ENCODE measurements around the gene SFMBT2.

Gene SFMBT2

GRCh38 chr10:7189909-7190308, 220.9 kb downstream of the SFMBT2 start:
- Histone ChIP-seq H3F3A (ENCODE audit: control insufficient read depth, insufficient read depth) (no peaks in the 10 kb centered on the region), H3K9me3 (ENCODE audit: control insufficient read depth, insufficient read depth, low read length) (no peaks in the 10 kb centered on the region), H3K36me3 (ENCODE audit: control insufficient read depth, low read length) (no peaks in the 10 kb centered on the region; the same call in 1 of the 2 replicates), H3K79me2 (ENCODE audit: control insufficient read depth, low read length) (no peaks in the 10 kb centered on the region), H3K4me2 (ENCODE audit: low read length) (no peak overlapping the region), H3K4me1 (ENCODE audit: control insufficient read depth, low read length) (peaks cover 11% of the 10 kb centered on the region), H3K27me3 (ENCODE audit: control insufficient read depth, low read length) (no peaks in the 10 kb centered on the region), H3K27ac (ENCODE audit: low read depth, low read length) (no peak overlapping the region), H3K4me3 (ENCODE audit: low read length) (no peak overlapping the region), H4K20me1 (ENCODE audit: control insufficient read depth, insufficient read depth, low read depth, low read length) (no peaks in the 10 kb centered on the region), H3K9me2 (replicated peaks; ENCODE audit: control insufficient read depth, low read length) (no peaks in the 10 kb centered on the region)
- TF ChIP-seq EZH2phosphoT487 (IDR thresholded peaks at IDR 0.05; ENCODE audit: borderline replicate concordance, low read length) (no peak), CTCF (IDR thresholded peaks at IDR 0.05; ENCODE audit: low read depth, low read length, poor library complexity, severe bottlenecking) (no peak)

- no peaks in the 10 kb centered on the region for H3F3A ChIP-seq (ENCODE audit: control insufficient read depth, insufficient read depth)
- H3K27me3 ChIP-seq (ENCODE audit: control insufficient read depth, low read length) = no peaks in the 10 kb centered on the region
Observed at GRCh38 chr10:7188456-7189050, 222.3 kb downstream of the SFMBT2 start.

GRCh38 chr10:7186387-7187018, 224.3 kb downstream of the SFMBT2 start:
- Histone ChIP-seq H3F3A (ENCODE audit: control insufficient read depth, insufficient read depth) (no peaks in the 10 kb centered on the region), H3K9me2 (replicated peaks; ENCODE audit: control insufficient read depth, low read length) (no peaks in the 10 kb centered on the region), H3K36me3 (ENCODE audit: control insufficient read depth, low read length) (no peaks in the 10 kb centered on the region; the same call in 1 of the 2 replicates), H4K20me1 (ENCODE audit: control insufficient read depth, insufficient read depth, low read depth, low read length) (no peaks in the 10 kb centered on the region), H3K4me1 (ENCODE audit: control insufficient read depth, low read length) (peaks cover 4% of the 10 kb centered on the region), H3K9me3 (ENCODE audit: control insufficient read depth, insufficient read depth, low read length) (no peaks in the 10 kb centered on the region), H3K79me2 (ENCODE audit: control insufficient read depth, low read length) (no peaks in the 10 kb centered on the region), H3K27me3 (ENCODE audit: control insufficient read depth, low read length) (no peaks in the 10 kb centered on the region), H3K4me2 (ENCODE audit: low read length) (no peak overlapping the region), H3K27ac (ENCODE audit: low read depth, low read length) (no peak overlapping the region), H3K4me3 (ENCODE audit: low read length) (no peak overlapping the region)
- TF ChIP-seq EZH2phosphoT487 (IDR thresholded peaks at IDR 0.05; ENCODE audit: borderline replicate concordance, low read length) = no peak
- TF ChIP-seq CTCF (IDR thresholded peaks at IDR 0.05; ENCODE audit: low read depth, low read length, poor library complexity, severe bottlenecking) = no peak

More at GRCh38 chr10:7188456-7189050, 222.3 kb downstream of the SFMBT2 start:
- peaks cover 11% of the 10 kb centered on the region for H3K4me1 ChIP-seq (ENCODE audit: control insufficient read depth, low read length)
- no peaks in the 10 kb centered on the region for H3K79me2 ChIP-seq (ENCODE audit: control insufficient read depth, low read length)
- no peaks in the 10 kb centered on the region; the same call in 1 of the 2 replicates for H3K36me3 ChIP-seq (ENCODE audit: control insufficient read depth, low read length)
- no peaks in the 10 kb centered on the region for H4K20me1 ChIP-seq (ENCODE audit: control insufficient read depth, insufficient read depth, low read depth, low read length)
- H3K9me2 ChIP-seq (replicated peaks; ENCODE audit: control insufficient read depth, low read length) = no peaks in the 10 kb centered on the region
- no peak overlapping the region for H3K4me3 ChIP-seq (ENCODE audit: low read length)
- no peaks in the 10 kb centered on the region for H3K9me3 ChIP-seq (ENCODE audit: control insufficient read depth, insufficient read depth, low read length)
- TF ChIP-seq EZH2phosphoT487 (IDR thresholded peaks at IDR 0.05; ENCODE audit: borderline replicate concordance, low read length) (no peak), CTCF (IDR thresholded peaks at IDR 0.05; ENCODE audit: low read depth, low read length, poor library complexity, severe bottlenecking) (no peak)
- no peak overlapping the region for H3K4me2 ChIP-seq (ENCODE audit: low read length)
- H3K27ac ChIP-seq (ENCODE audit: low read depth, low read length) = no peak overlapping the region
